Mucosa of stomach (tissue), 1 donor: ENCODE measurements around the gene ABCF1.

Experiments used
- H3K27me3 ChIP-seq: one replicate; pipeline ENCODE4 v1.7.0; 2013; ENCODE audit warnings: mild to moderate bottlenecking, low read length; ENCODE audit not compliant: control insufficient read depth, insufficient read depth
- H3K36me3 ChIP-seq: one replicate; pipeline ENCODE4 v1.7.0; 2013; ENCODE audit warnings: low read length; ENCODE audit not compliant: control insufficient read depth, insufficient read depth
- H3K4me1 ChIP-seq: one replicate; pipeline ENCODE4 v1.7.0; 2013; ENCODE audit warnings: mild to moderate bottlenecking, low read length; ENCODE audit not compliant: control insufficient read depth, insufficient read depth
- H3K4me3 ChIP-seq: one replicate; pipeline ENCODE4 v1.7.0; 2013; ENCODE audit warnings: low read length
- H3K9ac ChIP-seq: one replicate; pipeline ENCODE4 v1.7.0; 2013; ENCODE audit warnings: mild to moderate bottlenecking, low read length, moderate library complexity
- H3K9me3 ChIP-seq: one replicate; pipeline ENCODE4 v1.7.0; 2013; ENCODE audit warnings: mild to moderate bottlenecking, low read length, moderate library complexity; ENCODE audit not compliant: control insufficient read depth
- donor health status: Pancreatic carcinoma.

ABCF1 gene

GRCh38 chr6:30564114-30564513 lies 7.1 kb upstream of the ABCF1 start:
- Histone ChIP-seq H3K27me3 (no peaks in the 10 kb centered on the region), H3K9ac (no peak overlapping the region), H3K9me3 (no peaks in the 10 kb centered on the region), H3K4me1 (no peaks in the 10 kb centered on the region), H3K36me3 (no peaks in the 10 kb centered on the region), H3K4me3 (no peak overlapping the region)

- no peak overlapping the region for H3K4me3 ChIP-seq
- peaks cover 7% of the 10 kb centered on the region for H3K4me1 ChIP-seq
- H3K9me3 ChIP-seq, result no peaks in the 10 kb centered on the region
- H3K9ac ChIP-seq, result no peak overlapping the region
- no peaks in the 10 kb centered on the region for H3K27me3 ChIP-seq
- no peaks in the 10 kb centered on the region for H3K36me3 ChIP-seq
Observed at GRCh38 chr6:30565772-30566171, 5.5 kb upstream of the ABCF1 start.

- Histone ChIP-seq H3K9me3 (no peaks in the 10 kb centered on the region), H3K4me3 (no peak overlapping the region), H3K9ac (no peak overlapping the region), H3K4me1 (peaks cover 18% of the 10 kb centered on the region), H3K36me3 (no peaks in the 10 kb centered on the region), H3K27me3 (no peaks in the 10 kb centered on the region)
Observed at GRCh38 chr6:30568245-30568644, 3.0 kb upstream of the ABCF1 start.

- peak overlapping the region; percentile 70 for H3K9ac ChIP-seq
- no peaks in the 10 kb centered on the region for H3K36me3 ChIP-seq
- H3K4me1 ChIP-seq, result peaks cover 30% of the 10 kb centered on the region
- H3K27me3 ChIP-seq, result no peaks in the 10 kb centered on the region
- no peaks in the 10 kb centered on the region for H3K9me3 ChIP-seq
- H3K4me3 ChIP-seq, result peak overlapping the region; percentile 32
Observed at GRCh38 chr6:30570263-30570662, 979 bp upstream of the ABCF1 start.

- peak overlapping the region; percentile 32 for H3K4me3 ChIP-seq
- H3K9me3 ChIP-seq, result no peaks in the 10 kb centered on the region
- H3K9ac ChIP-seq, result peak overlapping the region; percentile 70
- H3K36me3 ChIP-seq, result no peaks in the 10 kb centered on the region
- H3K4me1 ChIP-seq, result peaks cover 30% of the 10 kb centered on the region
- no peaks in the 10 kb centered on the region for H3K27me3 ChIP-seq
Observed at GRCh38 chr6:30570740-30571074, 535 bp upstream of the ABCF1 start.

GRCh38 chr6:30571762-30572082 lies 480 bp downstream of the ABCF1 start:
- no peaks in the 10 kb centered on the region for H3K36me3 ChIP-seq
- peaks cover 30% of the 10 kb centered on the region for H3K4me1 ChIP-seq
- no peaks in the 10 kb centered on the region for H3K27me3 ChIP-seq
- peak overlapping the region; percentile 68 for H3K4me3 ChIP-seq
- peak overlapping the region; percentile 86 for H3K9ac ChIP-seq
- no peaks in the 10 kb centered on the region for H3K9me3 ChIP-seq

GRCh38 chr6:30572148-30572547 lies 906 bp downstream of the ABCF1 start:
- H3K9ac ChIP-seq, result peak overlapping the region; percentile 86

GRCh38 chr6:30573113-30573512 lies 1.9 kb downstream of the ABCF1 start:
- H3K4me1 ChIP-seq, result peaks cover 30% of the 10 kb centered on the region
- H3K9me3 ChIP-seq, result no peaks in the 10 kb centered on the region
- H3K9ac ChIP-seq, result no peak overlapping the region
- H3K36me3 ChIP-seq, result peaks cover 3% of the 10 kb centered on the region
- H3K4me3 ChIP-seq, result no peak overlapping the region
- H3K27me3 ChIP-seq, result no peaks in the 10 kb centered on the region

More at GRCh38 chr6:30572148-30572547, 906 bp downstream of the ABCF1 start:
- Histone ChIP-seq H3K36me3 (no peaks in the 10 kb centered on the region), H3K4me3 (peak overlapping the region; percentile 68), H3K4me1 (peaks cover 30% of the 10 kb centered on the region), H3K9me3 (no peaks in the 10 kb centered on the region), H3K27me3 (no peaks in the 10 kb centered on the region)

GRCh38 chr6:30578051-30578450 lies 6.8 kb downstream of the ABCF1 start:
- Histone ChIP-seq H3K9me3 (no peaks in the 10 kb centered on the region), H3K36me3 (peaks cover 12% of the 10 kb centered on the region), H3K4me1 (peaks cover 11% of the 10 kb centered on the region), H3K27me3 (no peaks in the 10 kb centered on the region), H3K9ac (no peak overlapping the region), H3K4me3 (no peak overlapping the region)

GRCh38 chr6:30583921-30584320 lies 12.7 kb downstream of the ABCF1 start:
- Histone ChIP-seq H3K9me3 (no peaks in the 10 kb centered on the region), H3K27me3 (no peaks in the 10 kb centered on the region), H3K4me1 (no peaks in the 10 kb centered on the region), H3K36me3 (peaks cover 38% of the 10 kb centered on the region), H3K9ac (no peak overlapping the region), H3K4me3 (no peak overlapping the region)

- no peak overlapping the region for H3K9ac ChIP-seq
- H3K36me3 ChIP-seq, result peaks cover 31% of the 10 kb centered on the region
- no peak overlapping the region for H3K4me3 ChIP-seq
- H3K4me1 ChIP-seq, result no peaks in the 10 kb centered on the region
- H3K9me3 ChIP-seq, result no peaks in the 10 kb centered on the region
- H3K27me3 ChIP-seq, result no peaks in the 10 kb centered on the region
Observed at GRCh38 chr6:30589754-30590358, 18.6 kb downstream of the ABCF1 start.

- Histone ChIP-seq H3K9ac (no peak overlapping the region), H3K4me1 (no peaks in the 10 kb centered on the region), H3K4me3 (no peak overlapping the region), H3K27me3 (no peaks in the 10 kb centered on the region), H3K9me3 (no peaks in the 10 kb centered on the region), H3K36me3 (peaks cover 25% of the 10 kb centered on the region)
Observed at GRCh38 chr6:30590509-30590908, 19.3 kb downstream of the ABCF1 start.

GRCh38 chr6:30591008-30591407 lies 19.8 kb downstream of the ABCF1 start:
- Histone ChIP-seq H3K36me3 (peaks cover 22% of the 10 kb centered on the region), H3K4me1 (no peaks in the 10 kb centered on the region), H3K4me3 (no peak overlapping the region), H3K9me3 (no peaks in the 10 kb centered on the region), H3K27me3 (no peaks in the 10 kb centered on the region), H3K9ac (no peak overlapping the region)
